Naive thymus-derived CD4-positive, alpha-beta T cell (primary cell): ENCODE data around the gene EEF1AKMT2. TPM values are rescaled to one million over a fixed set of nuclear protein-coding genes. Genes with fewer than 3 reads are reported as not detected.

Source experiments
- ATAC-seq: fragments of 150-1000 bp; cut with Tn5 transposase; 2 replicates; pipeline ENCODE4 v1.10.0; 2021; ENCODE audit warnings: mild to moderate bottlenecking, moderate library complexity
- CTCF ChIA-PET: fragments of 350-600 bp; sonication (Branson Sonifier 250); formaldehyde crosslinking; loops from one replicate; lab custom pipeline; 2021; ENCODE audit warnings: antibody characterized with exemption; lab: Charles Lee
- POLR2A ChIA-PET: fragments of 350-600 bp; sonication (Branson Sonifier 250); formaldehyde crosslinking; loops from one replicate; lab custom pipeline; 2021; ENCODE audit warnings: antibody characterized with exemption, inconsistent platforms; lab: Charles Lee
- DNase-seq, 9 donors: peaks; one replicate each; pipeline versions ENCODE4 v3.0.0 to v3.0.0-alpha.2; 2020 to 2022; ENCODE audit warnings: mixed read lengths in 1 of 9
- H3K27ac ChIP-seq: one replicate; pipeline ENCODE4 v1.7.0; 2013; ENCODE audit warnings: mild to moderate bottlenecking, low read depth, low read length, moderate library complexity
- H3K27me3 ChIP-seq, 2 donors: one replicate each; pipeline ENCODE4 v1.7.0; 2013; ENCODE audit warnings: low read length in 2 of 2, mild to moderate bottlenecking in 2 of 2, moderate library complexity in 2 of 2; ENCODE audit not compliant: control insufficient read depth in 2 of 2, insufficient read depth in 2 of 2
- H3K36me3 ChIP-seq, 3 experiments: 1 replicate in 2 of 3; 2 replicates in 1 of 3; pipeline ENCODE4 v1.7.0; 2013; ENCODE audit warnings: low read length in 3 of 3, mild to moderate bottlenecking in 3 of 3, moderate library complexity in 1 of 3; ENCODE audit not compliant: insufficient read depth in 3 of 3, control insufficient read depth in 2 of 3
- H3K4me1 ChIP-seq, 2 donors: one replicate each; pipeline ENCODE4 v1.7.0; 2013; ENCODE audit warnings: low read length in 2 of 2, mild to moderate bottlenecking in 2 of 2, moderate library complexity in 1 of 2; ENCODE audit not compliant: control insufficient read depth in 2 of 2, insufficient read depth in 2 of 2
- H3K4me3 ChIP-seq: 2 replicates; pipeline ENCODE4 v1.7.0; 2013; ENCODE audit warnings: mild to moderate bottlenecking, low read length
- H3K9me3 ChIP-seq, 3 experiments: 1 replicate in 2 of 3; 2 replicates in 1 of 3; pipeline ENCODE4 v1.7.0; 2013; ENCODE audit warnings: low read length in 3 of 3; ENCODE audit not compliant: control insufficient read depth in 2 of 3
- H3K27ac Mint-ChIP-seq, 9 donors: one replicate each; pipeline ENCODE4 v1.8.0; 2020 to 2022; ENCODE audit warnings: mixed read lengths in 9 of 9, mild to moderate bottlenecking in 8 of 9, moderate library complexity in 5 of 9, inconsistent platforms in 2 of 9
- H3K27me3 Mint-ChIP-seq, 5 donors: one replicate each; pipeline ENCODE4 v1.8.0; 2021 to 2022; ENCODE audit warnings: mixed read lengths in 5 of 5, mild to moderate bottlenecking in 1 of 5
- H3K36me3 Mint-ChIP-seq, 5 donors: one replicate each; pipeline ENCODE4 v1.8.0; 2020 to 2022; ENCODE audit warnings: mixed read lengths in 5 of 5, mild to moderate bottlenecking in 3 of 5, inconsistent platforms in 1 of 5
- H3K4me1 Mint-ChIP-seq, 7 donors: one replicate each; pipeline ENCODE4 v1.8.0; 2020 to 2022; ENCODE audit warnings: mixed read lengths in 7 of 7, mild to moderate bottlenecking in 3 of 7, inconsistent platforms in 1 of 7
- H3K4me3 Mint-ChIP-seq, 10 donors: one replicate each; pipeline ENCODE4 v1.8.0; 2020 to 2022; ENCODE audit warnings: mild to moderate bottlenecking in 10 of 10, mixed read lengths in 10 of 10, moderate library complexity in 6 of 10, inconsistent platforms in 2 of 10
- H3K9me3 Mint-ChIP-seq, 11 donors: one replicate each; pipeline ENCODE4 v1.8.0; 2020 to 2022; ENCODE audit warnings: mixed read lengths in 11 of 11, mild to moderate bottlenecking in 4 of 11, inconsistent platforms in 1 of 11, moderate library complexity in 1 of 11
- intact Hi-C, 2 donors: fragments of 100-400 bp; cut with micrococcal nuclease; formaldehyde crosslinking; loops; one replicate each; pipeline ENCODE4 v1.15.1; 2023
- polyA plus RNA-seq, 2 donors: library from polyadenylated mRNA; unstranded; fragments of 300-500 nt; fragmentation: Illumina TruSeq; gene quantifications; one replicate each; pipeline ENCODE4 v1.2.3, GENCODE V29; 2021
- total RNA-seq, 6 experiments: library from RNA in 5 of 6; stranded (reverse) in 5 of 6; gene quantifications; 1 replicate in 5 of 6; 2 replicates in 1 of 6; pipeline ENCODE4 v1.2.3 and lab custom pipeline; 2021 to 2026

Gene EEF1AKMT2
- total and polyA plus RNA-seq, 7 experiments from 2014 or later: 11.5 to 38.1 (median 22.0) TPM

DNA sequence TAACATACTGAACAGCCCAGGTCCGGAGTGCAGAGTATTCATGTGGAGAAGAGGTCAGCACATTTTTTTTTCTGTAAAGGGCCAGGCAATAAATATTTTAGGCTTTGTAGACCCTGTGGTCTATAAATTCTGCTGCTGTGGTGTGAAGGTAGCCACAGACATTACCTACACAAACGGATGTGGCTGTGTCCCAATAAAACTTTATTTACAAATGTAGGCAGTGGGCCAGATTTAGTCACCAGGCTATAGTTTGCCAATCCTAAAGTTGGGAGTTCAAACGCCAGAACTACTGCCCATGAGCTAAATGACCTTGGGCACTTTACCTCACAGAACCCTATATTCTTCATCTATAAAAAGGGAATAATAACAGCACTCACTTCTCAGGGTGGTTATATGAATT lies 60.9 kb downstream of the EEF1AKMT2 start:
- Mint-ChIP-seq H3K4me1 (peaks cover 56 to 100% (median 88%) of the 10 kb centered on the region in 7 donors), H3K4me3 (peak overlapping the region in 2 of 10 donors; percentile 21 to 29), H3K27ac (peak overlapping the region in 4 of 9 donors; percentile 21 to 99 (median 68)), H3K9me3 (no peaks in the 10 kb centered on the region), H3K27me3 (no peaks in the 10 kb centered on the region), H3K36me3 (peaks cover 0 to 35% (median 9%) of the 10 kb centered on the region in 5 donors)
- Histone ChIP-seq H3K4me1 (peaks cover 80 to 98% of the 10 kb centered on the region in 2 donors), H3K9me3 (no peaks in the 10 kb centered on the region), H3K27ac (no peak overlapping the region), H3K36me3 (no peaks in the 10 kb centered on the region), H3K4me3 (no peak overlapping the region), H3K27me3 (no peaks in the 10 kb centered on the region)
- ChIA-PET CTCF (interaction anchor here (1.0 to 7.2 kb wide), 3 partner anchors 10 to 93 kb away, joined by 3 to 58 read pairs (median 36); no protein-coding TSS in a partner anchor), POLR2A (interaction anchor here (0.9 to 7.9 kb wide), 4 partner anchors 10 to 83 kb away, joined by 3 to 122 read pairs (median 6); no protein-coding TSS in a partner anchor)
- DNase-seq: no peak
- intact Hi-C loops: no loop called here
- ATAC-seq: no peak

DNA sequence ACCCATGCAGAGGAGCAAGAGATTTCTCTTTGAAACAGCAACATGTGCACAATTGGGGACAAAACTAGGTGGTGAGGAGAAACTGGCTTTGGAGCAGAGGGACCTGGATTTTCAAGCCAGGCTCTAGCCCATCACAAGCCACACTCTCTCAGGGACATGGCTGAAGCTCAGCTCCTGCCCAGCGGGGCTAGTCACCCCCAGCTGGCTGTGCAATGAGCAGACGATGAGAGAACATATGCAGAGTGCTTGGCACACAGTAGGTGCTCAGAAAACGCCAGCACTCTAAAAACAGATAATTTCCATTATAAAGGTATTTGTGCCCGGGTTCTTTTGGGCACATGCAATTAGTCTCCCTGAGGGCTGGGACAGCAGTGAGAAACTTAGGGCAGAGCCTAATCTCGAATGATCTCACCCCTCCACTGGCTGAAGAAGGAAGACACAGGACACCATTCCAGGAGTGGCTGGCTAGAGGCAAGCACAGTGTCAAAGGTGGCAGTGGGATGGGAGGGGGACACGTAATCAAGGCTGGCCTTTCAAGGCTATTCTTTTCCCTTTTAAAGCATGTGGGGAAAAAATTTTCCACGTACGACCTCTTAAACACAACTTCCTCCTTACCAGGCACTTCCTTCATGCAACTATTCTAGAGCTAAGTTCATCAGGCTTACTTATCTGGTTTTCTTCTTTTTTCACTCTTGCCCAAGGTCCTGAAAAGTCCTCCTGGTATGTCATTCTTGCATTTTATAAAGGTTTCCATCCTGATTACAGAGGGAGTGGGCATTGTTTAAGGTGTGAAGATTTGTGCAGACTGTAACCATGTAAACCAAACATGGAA lies 62.6 kb downstream of the EEF1AKMT2 start:
- no peak for DNase-seq
- Histone ChIP-seq H3K4me1 (peaks cover 80 to 97% of the 10 kb centered on the region in 2 donors), H3K36me3 (no peaks in the 10 kb centered on the region), H3K9me3 (no peaks in the 10 kb centered on the region), H3K27ac (peak overlapping the region; percentile 56), H3K4me3 (peak overlapping the region; percentile 1), H3K27me3 (no peaks in the 10 kb centered on the region)
- Mint-ChIP-seq H3K27ac (peak overlapping the region; percentile 43 to 99 (median 90)), H3K4me3 (peak overlapping the region; percentile 39 to 87 (median 75)), H3K36me3 (peaks cover 0 to 31% (median 9%) of the 10 kb centered on the region in 5 donors), H3K9me3 (no peaks in the 10 kb centered on the region), H3K27me3 (no peaks in the 10 kb centered on the region), H3K4me1 (peaks cover 56 to 100% (median 82%) of the 10 kb centered on the region in 7 donors)
- ATAC-seq: no peak
- intact Hi-C loops: no loop called here
- CTCF ChIA-PET: interaction anchor here (1.0 to 4.7 kb wide), 5 partner anchors 9 to 115 kb away, joined by 3 to 36 read pairs (median 5); no protein-coding TSS in a partner anchor
- POLR2A ChIA-PET: interaction anchor here (0.6 to 17.4 kb wide), 9 partner anchors 8 to 91 kb away, joined by 3 to 271 read pairs (median 4); no protein-coding TSS in a partner anchor

DNA sequence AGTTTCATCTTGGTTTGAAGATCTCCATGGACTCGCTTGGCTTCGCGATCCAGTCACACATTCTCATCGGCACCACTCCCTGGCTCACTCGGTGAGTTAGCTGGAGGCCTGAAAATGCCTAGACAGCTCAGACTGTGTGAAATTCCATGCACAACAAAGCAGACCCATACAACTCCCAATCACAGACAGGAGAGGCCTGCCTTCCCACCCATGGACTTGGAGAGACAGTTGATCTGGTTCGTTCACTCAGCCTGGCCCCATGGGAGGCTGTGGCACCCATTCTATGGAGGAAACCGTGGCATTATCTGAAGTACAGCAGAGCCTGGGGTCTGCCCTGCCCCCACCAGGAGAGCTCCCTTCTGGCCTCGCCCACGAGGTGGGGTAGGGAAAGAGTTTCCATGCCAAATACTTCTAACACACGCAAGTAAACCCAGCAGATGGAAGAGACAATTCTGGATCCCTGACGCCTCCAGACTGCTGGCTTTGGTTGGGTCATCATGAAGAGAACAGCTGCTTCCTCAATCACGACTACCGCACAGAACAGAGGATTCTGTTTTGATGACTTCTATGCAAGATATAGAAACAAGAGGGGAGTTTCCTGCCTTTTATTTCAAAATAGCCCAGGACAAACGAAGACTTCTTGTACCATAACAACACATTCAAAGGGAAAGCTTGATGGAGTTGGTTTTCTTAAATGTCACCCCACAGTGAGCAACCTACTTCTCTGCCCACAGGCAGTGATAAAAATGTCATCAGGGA lies 63.4 kb downstream of the EEF1AKMT2 start:
- DNase-seq (peak in 4 of 9 donors; percentile 39 to 72 (median 57)), ATAC-seq (peak; percentile 75)
- ChIA-PET POLR2A (interaction anchor here (0.7 to 17.4 kb wide), 10 partner anchors 8 to 109 kb away, joined by 3 to 271 read pairs (median 4); no protein-coding TSS in a partner anchor), CTCF (interaction anchor here (0.9 to 4.7 kb wide), 6 partner anchors 9 to 103 kb away, joined by 3 to 36 read pairs (median 4); no protein-coding TSS in a partner anchor)
- peak overlapping the region; percentile 39 to 87 (median 75) for H3K4me3 Mint-ChIP-seq
- H3K36me3 Mint-ChIP-seq: peaks cover 0 to 33% (median 9%) of the 10 kb centered on the region in 5 donors
- Histone ChIP-seq H3K27ac (peak overlapping the region; percentile 56), H3K27me3 (no peaks in the 10 kb centered on the region), H3K36me3 (no peaks in the 10 kb centered on the region), H3K4me3 (peak overlapping the region; percentile 12), H3K4me1 (peaks cover 80 to 97% of the 10 kb centered on the region in 2 donors), H3K9me3 (no peaks in the 10 kb centered on the region)
- peaks cover 58 to 100% (median 82%) of the 10 kb centered on the region in 7 donors for H3K4me1 Mint-ChIP-seq
- intact Hi-C loops: no loop called here
- no peaks in the 10 kb centered on the region for H3K27me3 Mint-ChIP-seq
- H3K27ac Mint-ChIP-seq: peak overlapping the region; percentile 43 to 99 (median 90)
- H3K9me3 Mint-ChIP-seq: no peaks in the 10 kb centered on the region

DNA sequence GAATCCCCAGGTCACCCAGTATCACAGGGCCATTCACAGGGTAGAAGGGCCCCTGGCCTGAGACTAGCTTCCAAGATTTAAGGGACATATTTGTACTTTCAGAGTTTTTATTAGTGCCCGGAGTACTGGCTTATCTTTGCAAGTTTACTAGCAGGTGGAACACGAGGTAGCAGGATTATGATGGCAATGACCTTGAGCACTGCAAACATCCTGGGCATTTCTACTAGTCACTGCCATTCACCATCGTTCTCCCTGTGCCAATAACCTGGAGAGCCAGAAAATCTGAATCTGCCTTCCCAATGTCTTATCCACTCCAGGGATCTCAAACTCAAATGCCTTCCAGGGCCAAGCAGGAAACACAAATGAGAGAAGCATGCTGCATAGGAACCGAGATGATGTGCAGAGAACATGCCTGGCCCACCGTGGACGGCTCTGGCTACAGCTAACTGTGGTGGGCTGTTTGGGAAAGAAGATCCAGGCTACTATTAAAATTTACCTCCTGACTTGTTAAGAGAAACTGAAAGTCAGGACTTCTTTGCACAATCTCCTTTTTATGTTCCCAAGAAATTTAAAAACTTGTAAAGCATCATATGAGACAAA lies 64.2 kb downstream of the EEF1AKMT2 start:
- intact Hi-C loops: no loop called here
- Mint-ChIP-seq H3K27me3 (no peaks in the 10 kb centered on the region), H3K4me3 (peak overlapping the region in 7 of 10 donors; percentile 29 to 87 (median 76)), H3K9me3 (no peaks in the 10 kb centered on the region), H3K36me3 (peaks cover 0 to 29% (median 4%) of the 10 kb centered on the region in 5 donors), H3K4me1 (peaks cover 58 to 100% (median 83%) of the 10 kb centered on the region in 7 donors), H3K27ac (peak overlapping the region in 7 of 9 donors; percentile 85 to 99 (median 92))
- CTCF ChIA-PET: interaction anchor here (0.9 to 13.1 kb wide), 5 partner anchors 8 to 103 kb away, joined by 3 to 150 read pairs (median 5); no protein-coding TSS in a partner anchor
- no peaks in the 10 kb centered on the region for H3K27me3 ChIP-seq
- H3K9me3 ChIP-seq: no peaks in the 10 kb centered on the region
- no peak for ATAC-seq
- no peaks in the 10 kb centered on the region for H3K36me3 ChIP-seq
- no peak for DNase-seq
- peak overlapping the region; percentile 56 for H3K27ac ChIP-seq
- H3K4me1 ChIP-seq: peaks cover 80 to 97% of the 10 kb centered on the region in 2 donors
- POLR2A ChIA-PET: interaction anchor here (1.0 to 17.4 kb wide), 6 partner anchors 7 to 108 kb away, joined by 3 to 271 read pairs (median 18); no protein-coding TSS in a partner anchor
- H3K4me3 ChIP-seq: no peak overlapping the region

DNA sequence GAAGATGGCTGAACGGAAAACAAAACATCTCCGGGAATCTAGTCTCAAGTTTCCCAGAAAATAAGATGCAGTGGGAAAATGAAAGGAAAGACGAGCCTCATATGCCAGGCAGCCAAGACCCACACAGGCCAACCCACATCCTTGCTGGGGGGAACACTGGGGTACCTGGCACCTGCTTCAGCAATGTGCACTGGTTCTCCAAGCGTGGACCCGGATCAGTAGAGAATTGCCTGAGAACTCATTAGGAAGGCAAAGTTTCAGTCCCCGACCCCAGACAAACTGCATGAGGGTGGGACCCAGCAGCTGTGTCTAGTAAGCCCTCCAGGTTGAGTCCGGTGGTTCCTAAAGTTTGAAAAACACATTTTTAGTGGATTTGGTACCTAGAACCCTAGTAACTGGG lies 65.9 kb downstream of the EEF1AKMT2 start:
- H3K27me3 Mint-ChIP-seq: no peaks in the 10 kb centered on the region
- POLR2A ChIA-PET: interaction anchor here (0.5 to 17.4 kb wide), 6 partner anchors 12 to 98 kb away, joined by 3 to 271 read pairs (median 4); no protein-coding TSS in a partner anchor
- H3K27ac Mint-ChIP-seq: peak overlapping the region in 7 of 9 donors; percentile 8 to 99 (median 62)
- Histone ChIP-seq H3K36me3 (no peaks in the 10 kb centered on the region), H3K9me3 (no peaks in the 10 kb centered on the region), H3K27me3 (no peaks in the 10 kb centered on the region), H3K27ac (no peak overlapping the region), H3K4me3 (no peak overlapping the region), H3K4me1 (peaks cover 81 to 99% of the 10 kb centered on the region in 2 donors)
- CTCF ChIA-PET: interaction anchor here (0.7 to 13.1 kb wide), 3 partner anchors 10 to 20 kb away, joined by 3 to 150 read pairs (median 3); no protein-coding TSS in a partner anchor
- no peaks in the 10 kb centered on the region for H3K9me3 Mint-ChIP-seq
- H3K36me3 Mint-ChIP-seq: peaks cover 0 to 27% (median 4%) of the 10 kb centered on the region in 5 donors
- intact Hi-C loops: no loop called here
- ATAC-seq (no peak), DNase-seq (no peak)
- H3K4me1 Mint-ChIP-seq: peaks cover 65 to 100% (median 85%) of the 10 kb centered on the region in 7 donors
- no peak overlapping the region for H3K4me3 Mint-ChIP-seq
